Esophagus muscularis mucosa (tissue), 4 donors: Measurements from ENCODE around the gene POLR3F.
"Not testable (repeated sequence)": the region's sequence is repeated elsewhere in the genome, so short reads cannot be mapped to it uniquely, and the experiment has no call there.

Experiments used
- CTCF ChIP-seq, 3 experiments: fragments of 200-600 bp in 2 of 3; fragments of 450-650 bp in 1 of 3; sonication (generic) in 2 of 3; IDR thresholded peaks; one replicate each; pipeline ENCODE4 v1.5.1; 2017 to 2019; ENCODE audit warnings: antibody characterized with exemption in 3 of 3, mild to moderate bottlenecking in 2 of 3, moderate library complexity in 1 of 3
- EP300 ChIP-seq: sonication (generic); formaldehyde crosslinking; IDR thresholded peaks from one replicate; pipeline ENCODE4 v1.6.1; 2017; ENCODE audit warnings: antibody characterized with exemption
- POLR2A ChIP-seq: fragments of 450-650 bp; IDR thresholded peaks from one replicate; pipeline ENCODE4 v1.6.1; 2017; ENCODE audit warnings: antibody characterized with exemption, moderate library complexity, mild to moderate bottlenecking, low read depth
- POLR2AphosphoS5 ChIP-seq, 2 donors: sonication (generic); formaldehyde crosslinking; IDR thresholded peaks; one replicate each; pipeline ENCODE4 v1.6.1; 2017; ENCODE audit warnings: antibody characterized with exemption in 2 of 2

GRCh38 chr20:18522066-18522465, 54.9 kb downstream of the POLR3F start:
- not testable (repeated sequence) for TF ChIP-seq CTCF (IDR thresholded peaks at IDR 0.05); POLR2A; POLR2AphosphoS5 (IDR thresholded peaks at IDR 0.05); EP300
